ENCODE measurements around the gene IMMP2L. TPM values are rescaled to one million over a fixed set of nuclear protein-coding genes. Genes with fewer than 3 reads are reported as not detected.

IMMP2L gene
- total and polyA plus RNA-seq, 8 donors = 2.5 to 40.8 (median 20.0) TPM; not detected in 1

DNA sequence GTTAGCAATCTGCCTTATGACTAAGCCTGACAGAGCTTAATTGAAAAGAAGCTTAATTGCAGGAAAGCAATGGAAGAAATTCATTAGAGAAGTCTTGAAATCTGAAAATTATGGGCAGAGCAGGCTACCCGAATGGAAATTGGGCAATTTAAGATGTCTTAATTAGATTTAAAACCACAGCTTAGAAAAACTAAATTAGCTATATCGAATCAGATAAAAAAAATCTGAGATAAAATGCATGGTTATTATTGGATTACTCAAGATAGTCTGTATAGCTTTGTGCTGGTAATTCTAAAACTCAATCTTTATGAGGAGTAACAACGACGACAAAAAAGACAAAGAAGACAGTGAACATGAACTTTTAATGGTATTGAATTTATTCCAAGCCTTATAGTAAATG, 719.5 kb downstream of the IMMP2L start:
- Histone ChIP-seq H3K4me1 (no peaks in the 10 kb centered on the region), H3K4me3 (no peak overlapping the region), H3K36me3 (no peaks in the 10 kb centered on the region), H3K27ac (no peak overlapping the region), H3K27me3 (no peaks in the 10 kb centered on the region), H3K9me3 (no peaks in the 10 kb centered on the region)
- TF ChIP-seq POLR2A (IDR thresholded peaks at IDR 0.05) (no peak), POLR2AphosphoS5 (IDR thresholded peaks at IDR 0.05) (no peak), EP300 (IDR thresholded peaks at IDR 0.05) (no peak)
- TF ChIP-seq, protein P1, sequence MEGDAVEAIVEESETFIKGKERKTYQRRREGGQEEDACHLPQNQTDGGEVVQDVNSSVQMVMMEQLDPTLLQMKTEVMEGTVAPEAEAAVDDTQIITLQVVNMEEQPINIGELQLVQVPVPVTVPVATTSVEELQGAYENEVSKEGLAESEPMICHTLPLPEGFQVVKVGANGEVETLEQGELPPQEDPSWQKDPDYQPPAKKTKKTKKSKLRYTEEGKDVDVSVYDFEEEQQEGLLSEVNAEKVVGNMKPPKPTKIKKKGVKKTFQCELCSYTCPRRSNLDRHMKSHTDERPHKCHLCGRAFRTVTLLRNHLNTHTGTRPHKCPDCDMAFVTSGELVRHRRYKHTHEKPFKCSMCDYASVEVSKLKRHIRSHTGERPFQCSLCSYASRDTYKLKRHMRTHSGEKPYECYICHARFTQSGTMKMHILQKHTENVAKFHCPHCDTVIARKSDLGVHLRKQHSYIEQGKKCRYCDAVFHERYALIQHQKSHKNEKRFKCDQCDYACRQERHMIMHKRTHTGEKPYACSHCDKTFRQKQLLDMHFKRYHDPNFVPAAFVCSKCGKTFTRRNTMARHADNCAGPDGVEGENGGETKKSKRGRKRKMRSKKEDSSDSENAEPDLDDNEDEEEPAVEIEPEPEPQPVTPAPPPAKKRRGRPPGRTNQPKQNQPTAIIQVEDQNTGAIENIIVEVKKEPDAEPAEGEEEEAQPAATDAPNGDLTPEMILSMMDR (IDR thresholded peaks at IDR 0.05) = no peak
- no peak for DNase-seq
- 90 to 96% (median 94%) methylated on average over 4 of the region's 4 CpGs for WGBS, 5 donors
- intact Hi-C loops (cut with DNase I; ENCODE audit: low total_unique reads) = no loop called here

DNA sequence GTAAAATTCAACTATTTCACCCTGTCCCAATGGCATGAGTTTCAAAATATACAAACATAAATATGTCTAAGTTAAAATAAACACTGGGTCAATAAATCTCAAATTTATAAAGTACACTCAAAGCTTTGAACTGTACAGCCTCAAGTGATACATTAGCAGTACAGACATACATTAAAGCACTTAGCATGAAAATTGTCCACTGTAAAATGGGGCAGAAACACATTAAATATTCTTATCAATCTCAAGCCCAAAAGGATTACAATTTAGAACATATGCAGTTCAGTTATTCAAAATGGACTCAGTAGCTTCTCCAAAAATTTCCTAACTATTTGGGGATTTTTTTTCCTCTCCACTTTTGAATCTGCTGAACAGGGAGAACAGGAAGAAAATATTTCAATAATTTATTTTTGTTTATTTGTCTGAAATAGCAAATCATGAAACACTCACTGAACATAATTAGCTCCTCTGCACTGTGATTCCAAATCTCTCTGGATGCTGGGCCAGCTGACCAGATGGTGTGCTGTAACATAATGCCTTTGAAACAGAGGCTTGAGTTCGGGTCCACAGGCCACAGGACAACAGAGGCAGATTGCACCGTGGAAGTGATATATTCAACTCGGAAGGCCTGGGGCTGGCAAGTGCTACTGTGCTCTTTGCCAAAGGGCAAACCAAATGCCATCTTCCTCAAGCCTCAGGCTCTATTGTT, 720.3 kb downstream of the IMMP2L start:
- H3K36me3 ChIP-seq = no peaks in the 10 kb centered on the region
- H3K27me3 ChIP-seq = no peaks in the 10 kb centered on the region
- H3K9me3 ChIP-seq = no peaks in the 10 kb centered on the region
- 58 to 76% (median 74%) methylated on average over 3 of the region's 3 CpGs for WGBS, 5 donors
- H3K4me3 ChIP-seq = no peak overlapping the region
- peak in 1 of 2 donors; percentile 17 for DNase-seq
- TF ChIP-seq POLR2AphosphoS5 (IDR thresholded peaks at IDR 0.05) = no peak
- TF ChIP-seq, protein P1 (IDR thresholded peaks at IDR 0.05) = no peak
- no peak for TF ChIP-seq EP300 (IDR thresholded peaks at IDR 0.05)
- TF ChIP-seq POLR2A (IDR thresholded peaks at IDR 0.05) = no peak
- intact Hi-C loops (cut with DNase I; ENCODE audit: low total_unique reads) = no loop called here
- H3K27ac ChIP-seq = no peak overlapping the region
- no peaks in the 10 kb centered on the region for H3K4me1 ChIP-seq

- no peak overlapping the region for H3K27ac ChIP-seq
- H3K4me3 ChIP-seq = no peak overlapping the region
- no peaks in the 10 kb centered on the region for H3K4me1 ChIP-seq
- DNase-seq = peak in 1 of 2 donors; percentile 80
- TF ChIP-seq EP300 (IDR thresholded peaks at IDR 0.05) = no peak
- TF ChIP-seq, protein P1 (IDR thresholded peaks at IDR 0.05) = no peak
- TF ChIP-seq POLR2AphosphoS5 (IDR thresholded peaks at IDR 0.05) = no peak
- no peak for TF ChIP-seq POLR2A (IDR thresholded peaks at IDR 0.05)
- 54 to 58% (median 54%) methylated on average over 5 of the region's 5 CpGs for WGBS, 5 donors
- H3K27me3 ChIP-seq = no peaks in the 10 kb centered on the region
- intact Hi-C loops (cut with DNase I; ENCODE audit: low total_unique reads) = no loop called here
- no peaks in the 10 kb centered on the region for H3K36me3 ChIP-seq
- no peaks in the 10 kb centered on the region for H3K9me3 ChIP-seq
These were observed 722.4 kb downstream of the IMMP2L start for GRCh38 chr7:110839866-110840265.

DNA sequence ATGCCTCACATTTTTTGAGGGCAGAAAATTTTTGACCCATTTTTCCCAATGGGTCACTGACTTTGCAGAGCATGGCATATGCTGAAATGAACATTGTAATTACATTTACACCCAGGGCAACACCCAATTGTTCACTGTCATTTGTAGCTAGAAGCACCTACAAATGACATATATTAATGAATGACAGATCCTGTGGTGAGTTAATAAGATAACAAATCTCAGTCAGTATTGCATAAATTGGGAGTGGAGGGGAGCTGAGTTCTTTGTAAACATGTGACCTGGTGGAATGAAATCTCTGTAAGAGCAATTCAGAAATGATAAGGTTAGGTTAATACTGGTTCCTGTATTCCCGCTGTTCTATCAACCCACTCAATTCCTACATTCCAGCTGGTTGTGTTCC, 726.4 kb downstream of the IMMP2L start:
- intact Hi-C loops (cut with DNase I; ENCODE audit: low total_unique reads) = no loop called here
- no peaks in the 10 kb centered on the region for H3K9me3 ChIP-seq
- no peaks in the 10 kb centered on the region for H3K36me3 ChIP-seq
- H3K27ac ChIP-seq = no peak overlapping the region
- no peaks in the 10 kb centered on the region for H3K4me1 ChIP-seq
- no peak for DNase-seq
- no peak overlapping the region for H3K4me3 ChIP-seq
- WGBS, 5 donors = 67 to 83% (median 73%) methylated on average over 1 of the region's 1 CpG
- no peaks in the 10 kb centered on the region for H3K27me3 ChIP-seq
- TF ChIP-seq POLR2A (IDR thresholded peaks at IDR 0.05) = no peak
- TF ChIP-seq EP300 (IDR thresholded peaks at IDR 0.05) = no peak
- TF ChIP-seq, protein P1 (IDR thresholded peaks at IDR 0.05) = no peak
- no peak for TF ChIP-seq POLR2AphosphoS5 (IDR thresholded peaks at IDR 0.05)
